Neural progenitor cell (in vitro differentiated cells): Measurements from ENCODE around the gene TBC1D9. TPM values are rescaled to one million over a fixed set of nuclear protein-coding genes. Genes with fewer than 3 reads are reported as not detected.
A peak's percentile ranks its signal among the peaks of the same experiment; 100 is the strongest.

ENCODE experiments used
- DNase-seq: peaks from one replicate; pipeline ENCODE4 v3.0.0-alpha.2; 2016; ENCODE audit warnings: low spot score
- H2AFZ ChIP-seq: fragments of 200-600 bp; sonication (generic); replicated peaks from 2 replicates; pipeline ENCODE4 v1.6.1; 2016; ENCODE audit warnings: antibody characterized with exemption
- H3F3A ChIP-seq: fragments of 200-600 bp; sonication (generic); 2 replicates; pipeline ENCODE4 v1.6.1; 2016; ENCODE audit warnings: antibody characterized with exemption, low read depth
- H3K27ac ChIP-seq: fragments of 200-600 bp; sonication (generic); 2 replicates; pipeline ENCODE4 v1.5.1; 2016; ENCODE audit warnings: mild to moderate bottlenecking
- H3K27me3 ChIP-seq: fragments of 200-600 bp; sonication (generic); 2 replicates; pipeline ENCODE4 v1.6.1; 2016; ENCODE audit warnings: mild to moderate bottlenecking, moderate library complexity
- H3K36me3 ChIP-seq: fragments of 200-600 bp; sonication (generic); 2 replicates; pipeline ENCODE4 v1.5.1; 2016
- H3K4me1 ChIP-seq: fragments of 200-600 bp; sonication (generic); 2 replicates; pipeline ENCODE4 v1.6.1; 2016; ENCODE audit warnings: mixed run types
- H3K4me2 ChIP-seq: fragments of 200-600 bp; sonication (generic); 2 replicates; pipeline ENCODE4 v1.6.1; 2016
- H3K4me3 ChIP-seq: fragments of 200-600 bp; sonication (generic); 2 replicates; pipeline ENCODE4 v1.5.1; 2016
- H3K79me2 ChIP-seq: fragments of 200-600 bp; sonication (generic); 2 replicates; pipeline ENCODE4 v1.6.1; 2016; ENCODE audit warnings: low read depth
- H3K9ac ChIP-seq: fragments of 200-600 bp; sonication (generic); 2 replicates; pipeline ENCODE4 v1.6.1; 2016
- H3K9me3 ChIP-seq: fragments of 200-600 bp; sonication (generic); 2 replicates; pipeline ENCODE4 v1.5.1; 2016; ENCODE audit warnings: low read depth
- H4K20me1 ChIP-seq: fragments of 200-600 bp; sonication (generic); 2 replicates; pipeline ENCODE4 v1.6.1; 2016; ENCODE audit warnings: low read depth
- H3K27ac Mint-ChIP-seq: 3 replicates; pipeline ENCODE4 v1.8.0; 2021; ENCODE audit warnings: mixed read lengths
- H3K27me3 Mint-ChIP-seq: 2 replicates; pipeline ENCODE4 v1.8.0; 2022; ENCODE audit warnings: low read depth, mild to moderate bottlenecking, inconsistent platforms, moderate library complexity, mixed read lengths; ENCODE audit not compliant: insufficient read depth
- H3K36me3 Mint-ChIP-seq: 3 replicates; pipeline ENCODE4 v1.8.0; 2021; ENCODE audit warnings: mixed read lengths
- H3K4me1 Mint-ChIP-seq: 3 replicates; pipeline ENCODE4 v1.8.0; 2021; ENCODE audit warnings: mixed read lengths
- H3K4me3 Mint-ChIP-seq: 3 replicates; pipeline ENCODE4 v1.8.0; 2021; ENCODE audit warnings: mild to moderate bottlenecking, moderate library complexity, mixed read lengths
- H3K9me3 Mint-ChIP-seq: 3 replicates; pipeline ENCODE4 v1.8.0; 2020; ENCODE audit warnings: mixed read lengths
- CTCF ChIP-seq: fragments of 200-600 bp; sonication (generic); IDR thresholded peaks from 2 replicates; pipeline ENCODE4 v1.5.1; 2017; ENCODE audit warnings: antibody characterized with exemption, mild to moderate bottlenecking
- EZH2 ChIP-seq: fragments of 200-600 bp; sonication (generic); IDR thresholded peaks from 2 replicates; pipeline ENCODE4 v1.6.1; 2017; ENCODE audit warnings: antibody characterized with exemption, mild to moderate bottlenecking, moderate library complexity
- EZH2phosphoT487 ChIP-seq: fragments of 200-600 bp; sonication (generic); IDR thresholded peaks from 2 replicates; pipeline ENCODE4 v1.6.1; 2017; ENCODE audit warnings: antibody characterized with exemption
- total RNA-seq: library from RNA; depleted of rRNA; stranded (reverse); fragments of >200 nt; gene quantifications from 2 replicates; pipeline ENCODE4 v1.2.3, GENCODE V29; 2015; ENCODE audit warnings: low replicate concordance

Gene TBC1D9
- total RNA-seq, 1 donor from 2014 or later = 11.3 TPM

- H3K27me3 Mint-ChIP-seq = no peaks in the 10 kb centered on the region
- peaks cover 11% of the 10 kb centered on the region for H3K36me3 Mint-ChIP-seq
- H3K27ac Mint-ChIP-seq = no peak overlapping the region
- Histone ChIP-seq H4K20me1 (no peaks in the 10 kb centered on the region), H3K9me3 (peaks cover 5% of the 10 kb centered on the region), H3K36me3 (no peaks in the 10 kb centered on the region), H2AFZ (no peak overlapping the region), H3F3A (no peaks in the 10 kb centered on the region), H3K4me2 (no peak overlapping the region), H3K79me2 (peaks cover under 1% of the 10 kb centered on the region), H3K27ac (no peak overlapping the region), H3K9ac (no peak overlapping the region), H3K4me1 (peaks cover 16% of the 10 kb centered on the region), H3K4me3 (no peak overlapping the region), H3K27me3 (no peaks in the 10 kb centered on the region)
- DNase-seq = no peak
- peaks cover 19% of the 10 kb centered on the region for H3K4me1 Mint-ChIP-seq
- TF ChIP-seq EZH2 (no peak), CTCF (no peak), EZH2phosphoT487 (no peak)
- H3K4me3 Mint-ChIP-seq = no peak overlapping the region
- peaks cover 13% of the 10 kb centered on the region for H3K9me3 Mint-ChIP-seq
These were observed 11.8 kb downstream of the TBC1D9 start for GRCh38 chr4:140744421-140744820.

GRCh38 chr4:140743194-140743931 is 12.8 kb downstream of the TBC1D9 start:
- Mint-ChIP-seq H3K4me1 (peaks cover 19% of the 10 kb centered on the region), H3K9me3 (peaks cover 9% of the 10 kb centered on the region), H3K27ac (no peak overlapping the region), H3K36me3 (peaks cover 11% of the 10 kb centered on the region), H3K4me3 (no peak overlapping the region), H3K27me3 (no peaks in the 10 kb centered on the region)
- H4K20me1 ChIP-seq = no peaks in the 10 kb centered on the region
- H3K36me3 ChIP-seq = no peaks in the 10 kb centered on the region
- no peaks in the 10 kb centered on the region for H3K27me3 ChIP-seq
- no peak overlapping the region for H3K9ac ChIP-seq
- H3F3A ChIP-seq = no peaks in the 10 kb centered on the region
- peak overlapping the region; percentile 30 for H3K4me2 ChIP-seq
- no peaks in the 10 kb centered on the region for H3K79me2 ChIP-seq
- H2AFZ ChIP-seq = peak overlapping the region; percentile 6
- no peak overlapping the region for H3K27ac ChIP-seq
- peaks cover 16% of the 10 kb centered on the region for H3K4me1 ChIP-seq
- H3K4me3 ChIP-seq = no peak overlapping the region
- DNase-seq = peak; percentile 64
- peaks cover under 1% of the 10 kb centered on the region for H3K9me3 ChIP-seq
- peak; percentile 51 for TF ChIP-seq CTCF
- no peak for TF ChIP-seq EZH2phosphoT487
- TF ChIP-seq EZH2 = no peak

- Histone ChIP-seq H3K9me3 (no peaks in the 10 kb centered on the region), H4K20me1 (no peaks in the 10 kb centered on the region), H3K79me2 (no peaks in the 10 kb centered on the region), H3K4me3 (no peak overlapping the region), H3K4me2 (peak overlapping the region; percentile 30), H3K36me3 (no peaks in the 10 kb centered on the region), H3K27ac (no peak overlapping the region), H3F3A (no peaks in the 10 kb centered on the region), H3K27me3 (no peaks in the 10 kb centered on the region), H3K4me1 (peaks cover 16% of the 10 kb centered on the region), H3K9ac (no peak overlapping the region), H2AFZ (no peak overlapping the region)
- no peak for DNase-seq
- H3K27ac Mint-ChIP-seq = no peak overlapping the region
- no peaks in the 10 kb centered on the region for H3K27me3 Mint-ChIP-seq
- H3K9me3 Mint-ChIP-seq = peaks cover 5% of the 10 kb centered on the region
- H3K36me3 Mint-ChIP-seq = peaks cover 8% of the 10 kb centered on the region
- H3K4me1 Mint-ChIP-seq = peaks cover 19% of the 10 kb centered on the region
- TF ChIP-seq CTCF (no peak), EZH2 (no peak), EZH2phosphoT487 (no peak)
- no peak overlapping the region for H3K4me3 Mint-ChIP-seq
These were observed 13.4 kb downstream of the TBC1D9 start for GRCh38 chr4:140742838-140743193.
